GM19240 (cell line): ENCODE measurements around the gene SLC25A21.
"Not testable (repeated sequence)": the region's sequence is repeated elsewhere in the genome, so short reads cannot be mapped to it uniquely, and the experiment has no call there.

Experiments used
- DNase-seq: peaks from one replicate; pipeline ENCODE4 v3.0.0; 2011; ENCODE audit warnings: low spot score; ENCODE audit not compliant: insufficient read length

The SLC25A21 gene

DNA sequence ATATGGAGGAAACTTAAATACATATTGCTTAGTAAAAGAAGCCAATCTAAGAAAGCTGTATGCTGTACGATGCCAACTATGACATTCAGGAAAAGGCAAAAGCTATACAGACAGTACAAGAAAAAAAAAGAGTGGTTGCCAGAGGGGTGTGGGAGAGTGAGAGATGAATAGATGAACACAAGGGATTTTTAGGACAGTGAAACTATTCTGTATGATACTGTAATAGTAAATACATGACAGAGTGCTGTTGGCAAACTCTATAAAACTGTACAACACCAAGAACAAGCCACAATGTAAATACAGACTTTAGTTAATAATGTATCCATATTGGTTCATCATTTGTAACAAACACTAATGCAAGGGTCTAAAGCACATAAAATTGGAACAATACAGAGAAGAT is 14.5 kb upstream of the SLC25A21 start:
- DNase-seq = no peak

DNA sequence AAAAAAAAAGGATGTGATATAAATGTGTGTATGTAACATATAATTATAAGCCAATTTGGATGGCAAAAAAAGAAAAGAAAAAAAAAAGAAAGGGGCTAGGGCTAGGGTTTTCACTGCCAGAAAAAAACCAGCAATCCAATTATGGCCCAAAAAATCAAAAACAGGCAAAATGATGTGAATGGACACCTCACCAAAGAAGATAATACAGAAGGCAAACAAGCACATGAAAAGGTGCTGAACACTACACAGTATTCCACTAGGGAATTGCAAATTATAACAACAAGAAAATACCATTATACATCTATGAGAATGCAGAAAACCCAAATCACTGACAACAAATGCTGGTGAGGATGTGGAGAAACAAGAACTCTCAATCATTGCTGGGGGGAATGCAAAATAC is 13.3 kb upstream of the SLC25A21 start:
- no peak for DNase-seq

DNA sequence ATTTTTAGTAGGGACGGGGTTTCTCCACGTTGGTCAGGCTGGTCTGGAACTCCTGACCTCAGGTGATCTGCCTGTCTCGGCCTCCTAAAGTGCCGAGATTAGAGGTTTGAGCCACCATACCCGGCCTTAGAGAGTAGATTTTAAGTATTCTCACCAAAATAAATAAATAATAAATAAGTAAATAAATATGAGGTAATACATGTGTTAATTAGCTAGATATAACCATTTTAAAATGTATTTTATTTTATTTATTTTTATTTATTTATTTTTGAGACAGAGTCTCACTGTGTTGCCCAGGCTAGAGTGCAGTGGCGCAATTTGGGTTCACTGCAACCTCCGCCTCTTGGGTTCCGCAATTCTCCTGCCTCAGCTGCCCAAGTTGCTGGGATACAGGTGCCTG is 12.1 kb upstream of the SLC25A21 start:
- not testable (repeated sequence) for DNase-seq

DNA sequence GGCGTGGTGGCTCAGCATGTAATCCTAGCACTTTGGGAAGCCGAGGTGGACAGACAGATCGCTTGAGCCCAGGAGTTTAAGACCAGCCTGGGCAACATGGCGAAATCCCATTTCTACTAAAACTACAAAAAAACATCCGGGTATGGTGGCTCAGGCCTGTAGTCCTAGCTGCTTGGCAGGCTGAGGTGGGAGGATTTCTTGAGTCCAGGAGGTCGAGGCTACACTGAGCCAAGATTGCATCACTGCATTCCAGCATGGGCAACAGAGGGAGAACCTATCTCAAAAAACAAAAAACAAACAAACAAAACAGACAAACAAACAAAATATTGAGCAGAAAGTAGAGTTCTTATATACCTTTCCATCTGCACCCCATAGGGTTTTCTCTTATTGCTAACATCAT is 9.0 kb upstream of the SLC25A21 start:
- no peak for DNase-seq

DNA sequence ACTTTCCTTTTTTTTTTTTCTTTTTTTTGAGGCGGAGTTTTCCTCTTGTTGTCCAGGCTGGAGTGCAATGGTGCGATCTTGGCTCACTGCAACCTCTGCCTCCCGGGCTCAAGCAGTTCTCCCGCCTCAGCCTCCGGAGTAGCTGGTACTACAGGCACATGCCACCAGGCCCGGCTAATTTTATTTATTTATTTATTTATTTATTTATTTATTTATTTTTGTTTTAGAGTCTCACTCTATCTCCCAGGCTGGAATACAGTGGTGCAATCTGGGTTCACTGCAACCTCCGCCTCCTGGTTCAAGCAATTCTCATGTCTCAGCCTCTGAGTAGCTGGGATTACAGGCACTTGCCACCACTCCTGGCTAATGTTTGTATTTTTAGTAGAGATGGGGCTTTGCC is 8.5 kb upstream of the SLC25A21 start:
- DNase-seq = not testable (repeated sequence)

DNA sequence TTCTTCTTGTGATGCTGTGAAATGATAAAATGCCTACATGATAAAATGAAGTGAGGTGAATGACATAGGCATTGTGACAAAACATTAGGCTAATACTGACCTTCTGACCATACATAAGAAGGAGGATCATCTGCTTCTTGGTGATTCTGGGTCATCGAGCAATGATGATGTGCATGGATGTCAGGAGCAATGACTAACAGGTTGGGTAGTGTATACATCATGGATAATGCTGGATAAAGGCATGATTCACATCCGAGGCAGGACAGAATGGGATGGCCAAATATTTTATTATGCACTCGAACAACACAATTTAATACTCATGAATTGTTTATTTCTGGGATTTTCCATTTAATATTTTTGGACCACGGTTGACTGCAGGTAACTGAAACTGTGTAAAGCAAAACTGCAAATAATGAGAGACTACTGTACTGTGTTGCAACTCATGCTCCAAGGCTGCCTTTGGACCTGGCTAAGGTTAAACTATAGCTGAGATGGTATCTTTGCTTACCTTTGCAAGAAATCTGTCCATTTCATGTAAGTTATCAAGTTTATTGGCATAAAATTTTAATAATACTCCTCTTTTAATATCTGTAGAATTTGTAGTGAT is 7.6 kb upstream of the SLC25A21 start:
- no peak for DNase-seq

- DNase-seq = no peak
Observed at GRCh38 chr14:37172936-37173614, 669 bp upstream of the SLC25A21 start.

- DNase-seq = no peak
Observed at GRCh38 chr14:37171678-37172023, 755 bp downstream of the SLC25A21 start.

- no peak for DNase-seq
Observed at GRCh38 chr14:37170993-37171392, 1.4 kb downstream of the SLC25A21 start.

GRCh38 chr14:37170237-37170636 is 2.2 kb downstream of the SLC25A21 start:
- DNase-seq = no peak

DNA sequence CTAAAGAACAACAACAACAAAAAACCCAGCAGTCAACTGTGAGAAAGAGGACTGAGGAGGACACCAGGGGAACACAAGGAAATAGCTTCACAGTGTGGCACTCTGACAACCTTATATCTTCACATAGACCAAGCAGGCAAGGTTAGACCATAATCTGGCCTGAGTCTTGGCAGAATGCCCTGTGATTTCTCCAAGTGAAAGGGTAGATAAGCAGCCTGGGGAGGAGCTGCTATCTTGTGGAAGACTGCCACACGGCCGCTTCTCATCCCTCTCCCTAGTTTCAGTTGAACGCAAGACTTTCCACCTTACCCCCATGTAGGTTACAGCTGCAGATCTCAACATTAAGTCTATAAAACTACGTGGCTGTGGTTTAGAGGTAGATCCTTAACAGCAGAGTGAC is 3.7 kb downstream of the SLC25A21 start:
- no peak for DNase-seq

DNA sequence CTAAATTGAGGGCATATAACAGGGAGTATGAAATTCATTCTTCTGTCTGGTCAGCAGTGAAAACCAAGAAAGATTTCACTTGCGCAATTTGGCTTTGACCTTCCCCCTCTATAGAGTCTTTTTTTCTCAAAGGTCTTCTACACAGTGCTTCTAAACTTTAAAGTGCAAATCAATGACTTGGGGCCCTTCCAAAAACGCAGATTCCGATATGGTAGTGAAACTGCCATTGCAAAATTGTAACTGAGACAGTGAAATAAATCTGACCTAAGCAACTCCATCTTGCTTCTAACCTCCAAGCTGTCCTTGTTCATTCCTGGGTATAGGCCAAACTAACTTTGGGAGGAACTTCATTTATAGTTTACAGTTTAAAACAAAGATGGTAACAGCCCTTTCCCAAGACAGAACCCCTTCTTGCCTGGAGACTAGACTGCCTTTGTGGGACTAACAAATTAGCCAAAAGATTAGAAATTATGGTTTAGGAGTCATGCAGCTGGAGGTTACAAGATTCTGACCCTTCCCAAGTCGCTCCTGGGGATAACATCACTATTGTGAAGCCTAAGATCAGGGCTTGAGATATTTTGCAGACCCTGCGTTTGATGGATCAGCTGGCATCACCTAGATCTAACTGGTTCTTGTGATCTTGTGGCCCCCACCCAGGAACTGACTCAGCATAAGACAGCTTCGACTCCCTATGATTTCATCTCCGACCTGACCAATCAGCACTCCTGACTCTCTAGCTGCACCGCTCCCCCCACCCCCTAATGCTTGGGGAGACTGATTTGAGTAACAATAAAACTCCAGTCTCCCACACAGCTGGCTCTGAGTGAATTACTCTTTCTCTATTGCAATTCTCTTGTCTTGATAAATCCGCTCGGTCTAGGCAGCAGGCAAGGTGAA is 5.0 kb downstream of the SLC25A21 start:
- DNase-seq = no peak

DNA sequence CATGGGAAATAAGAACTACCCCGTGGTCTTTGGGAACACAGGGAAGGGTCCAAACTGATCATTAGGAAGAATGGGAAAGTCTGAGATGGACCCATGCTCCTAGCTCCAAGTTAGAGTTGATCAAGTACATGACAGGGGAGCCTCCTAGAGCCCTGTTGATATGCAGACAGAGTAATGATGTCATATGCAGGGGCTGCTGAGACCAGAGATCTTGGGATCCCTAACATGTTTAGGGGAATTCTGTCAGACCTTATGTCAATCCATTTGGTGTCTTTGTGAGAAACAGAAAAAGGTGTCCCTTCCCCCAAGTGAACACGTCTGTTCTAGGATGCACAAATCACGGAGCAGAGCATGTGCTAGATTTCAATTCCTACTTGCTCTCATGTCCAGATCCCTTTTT is 6.6 kb downstream of the SLC25A21 start:
- no peak for DNase-seq

DNA sequence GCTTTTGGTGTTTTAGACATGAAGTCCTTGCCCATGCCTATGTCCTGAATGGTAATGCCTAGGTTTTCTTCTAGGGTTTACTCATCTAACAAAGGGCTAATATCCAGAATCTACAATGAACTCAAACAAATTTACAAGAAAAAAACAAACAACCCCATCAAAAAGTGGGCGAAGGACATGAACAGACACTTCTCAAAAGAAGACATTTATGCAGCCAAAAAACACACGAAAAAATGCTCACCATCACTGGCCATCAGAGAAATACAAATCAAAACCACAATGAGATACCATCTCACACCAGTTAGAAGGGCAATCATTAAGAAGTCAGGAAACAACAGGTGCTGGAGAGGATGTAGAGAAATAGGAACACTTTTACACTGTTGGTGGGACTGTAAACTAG is 10.1 kb downstream of the SLC25A21 start:
- DNase-seq = not testable (repeated sequence)

DNA sequence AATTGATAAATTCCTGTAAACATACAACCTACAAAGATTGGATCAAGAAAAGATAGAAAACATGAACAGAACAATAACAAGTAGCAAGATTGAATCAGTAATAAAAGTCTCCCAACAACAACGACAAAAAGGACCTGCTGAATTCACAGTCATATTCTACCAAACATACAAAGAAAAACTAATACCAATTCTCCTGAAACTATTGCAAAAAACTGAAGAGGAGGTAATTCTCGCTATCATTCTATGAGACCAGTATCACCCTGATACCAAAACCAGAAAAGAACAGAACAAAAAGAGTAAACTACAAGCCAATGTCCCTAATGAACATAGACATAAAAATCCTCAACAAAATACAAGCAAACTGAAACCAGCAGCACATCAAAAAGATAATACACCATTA is 14.4 kb downstream of the SLC25A21 start:
- DNase-seq = no peak

GRCh38 chr14:37153483-37153882 is 18.9 kb downstream of the SLC25A21 start:
- no peak for DNase-seq

DNA sequence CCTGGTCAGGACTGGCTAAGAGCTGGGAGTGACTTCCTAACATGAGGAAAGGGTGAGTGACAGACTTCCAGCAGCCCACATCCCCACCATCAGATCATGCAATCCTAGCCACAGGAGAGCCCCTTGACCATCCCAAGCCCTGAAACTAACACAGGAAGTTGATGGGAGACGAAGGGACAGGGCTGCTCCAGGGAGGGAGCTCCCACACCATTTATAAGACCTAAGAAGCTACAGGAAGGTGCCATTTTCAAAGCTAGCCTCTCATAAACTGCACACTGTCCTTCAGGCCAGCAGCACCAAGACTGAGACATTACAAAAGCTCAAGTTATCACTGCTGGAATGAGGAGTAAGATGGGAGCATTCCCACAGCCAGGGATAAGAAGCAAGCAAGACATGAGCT is 19.4 kb downstream of the SLC25A21 start:
- no peak for DNase-seq

DNA sequence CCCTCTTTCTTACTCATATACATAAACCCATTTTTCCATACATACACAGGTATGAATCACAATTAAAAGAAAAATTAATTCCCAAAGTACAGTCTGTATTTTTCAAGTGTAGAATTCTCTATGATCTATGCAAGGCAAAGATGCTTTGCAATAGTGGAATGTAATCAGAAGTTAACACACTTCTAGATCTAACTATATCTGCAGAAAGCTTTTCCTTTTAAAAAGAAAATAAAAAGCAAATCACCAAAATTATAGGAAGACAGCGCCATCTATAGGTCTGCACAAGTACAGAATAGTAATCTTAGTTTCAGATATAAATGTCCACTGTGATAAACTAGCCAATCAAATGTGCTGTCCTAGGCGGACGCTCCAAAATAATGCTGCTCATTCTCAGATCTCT is 22.0 kb downstream of the SLC25A21 start:
- DNase-seq = no peak

GRCh38 chr14:37147310-37147880 is 25.0 kb downstream of the SLC25A21 start:
- no peak for DNase-seq

DNA sequence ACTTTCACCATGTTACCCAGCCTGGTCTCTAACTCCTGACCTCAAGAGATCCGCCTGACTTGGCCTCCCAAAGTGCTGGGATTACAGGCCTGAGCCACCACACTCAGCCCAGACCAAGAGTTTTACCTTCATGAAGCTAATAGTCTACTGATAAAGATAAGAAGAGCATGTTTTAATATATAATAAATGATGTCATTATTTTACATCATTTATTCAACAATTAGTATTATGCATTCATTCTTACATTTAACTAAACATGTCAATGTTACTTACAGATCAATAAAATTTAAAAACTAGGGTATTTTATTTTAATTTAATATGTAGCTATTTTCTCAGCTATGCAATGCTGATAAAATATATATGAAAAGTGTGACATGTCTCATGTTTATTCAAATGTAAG is 26.0 kb downstream of the SLC25A21 start:
- not testable (repeated sequence) for DNase-seq

DNA sequence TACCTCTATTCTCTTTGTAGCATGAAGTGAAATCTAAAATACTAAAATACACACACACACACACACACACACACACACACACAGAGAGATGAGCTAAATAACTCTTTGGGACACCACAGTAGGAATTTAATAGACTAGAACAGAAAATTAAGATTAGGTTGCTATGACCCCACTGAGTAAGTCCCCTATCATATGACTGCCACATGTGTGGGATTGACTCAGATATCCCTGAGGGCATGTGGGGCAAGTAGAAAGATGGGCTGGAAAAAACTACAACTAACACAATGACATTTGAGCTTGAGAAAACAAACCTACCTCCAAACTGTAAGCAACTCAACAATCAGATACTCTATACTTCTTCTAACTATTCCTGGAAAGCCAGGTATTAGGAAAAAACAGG is 27.0 kb downstream of the SLC25A21 start:
- no peak for DNase-seq

- DNase-seq = no peak
Observed at GRCh38 chr14:37144729-37145363, 27.6 kb downstream of the SLC25A21 start.
